ENCODE measurements around the gene TRPM5.

TRPM5 gene

DNA sequence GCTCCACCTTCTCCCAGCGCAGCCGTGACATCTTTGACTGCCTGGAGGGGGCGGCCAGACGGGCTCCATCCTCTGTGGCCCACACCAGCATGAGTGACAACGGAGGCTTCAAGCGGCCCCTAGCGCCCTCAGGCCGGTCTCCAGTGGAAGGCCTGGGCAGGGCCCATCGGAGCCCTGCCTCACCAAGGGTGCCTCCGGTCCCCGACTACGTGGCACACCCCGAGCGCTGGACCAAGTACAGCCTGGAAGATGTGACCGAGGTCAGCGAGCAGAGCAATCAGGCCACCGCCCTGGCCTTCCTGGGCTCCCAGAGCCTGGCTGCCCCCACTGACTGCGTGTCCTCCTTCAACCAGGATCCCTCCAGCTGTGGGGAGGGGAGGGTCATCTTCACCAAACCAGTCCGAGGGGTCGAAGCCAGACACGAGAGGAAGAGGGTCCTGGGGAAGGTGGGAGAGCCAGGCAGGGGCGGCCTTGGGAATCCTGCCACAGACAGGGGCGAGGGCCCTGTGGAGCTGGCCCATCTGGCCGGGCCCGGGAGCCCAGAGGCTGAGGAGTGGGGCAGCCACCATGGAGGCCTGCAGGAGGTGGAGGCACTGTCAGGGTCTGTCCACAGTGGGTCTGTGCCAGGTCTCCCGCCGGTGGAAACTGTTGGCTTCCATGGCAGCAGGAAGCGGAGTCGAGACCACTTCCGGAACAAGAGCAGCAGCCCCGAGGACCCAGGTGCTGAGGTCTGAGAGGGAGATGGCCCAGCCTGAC is 41.2 kb downstream of the TRPM5 start:
- no peak for DNase-seq

- no peak for DNase-seq
Observed at GRCh38 chr11:2402106-2402505, 42.2 kb downstream of the TRPM5 start.

GRCh38 chr11:2401436-2401984 is 42.8 kb downstream of the TRPM5 start:
- DNase-seq, result no peak

DNA sequence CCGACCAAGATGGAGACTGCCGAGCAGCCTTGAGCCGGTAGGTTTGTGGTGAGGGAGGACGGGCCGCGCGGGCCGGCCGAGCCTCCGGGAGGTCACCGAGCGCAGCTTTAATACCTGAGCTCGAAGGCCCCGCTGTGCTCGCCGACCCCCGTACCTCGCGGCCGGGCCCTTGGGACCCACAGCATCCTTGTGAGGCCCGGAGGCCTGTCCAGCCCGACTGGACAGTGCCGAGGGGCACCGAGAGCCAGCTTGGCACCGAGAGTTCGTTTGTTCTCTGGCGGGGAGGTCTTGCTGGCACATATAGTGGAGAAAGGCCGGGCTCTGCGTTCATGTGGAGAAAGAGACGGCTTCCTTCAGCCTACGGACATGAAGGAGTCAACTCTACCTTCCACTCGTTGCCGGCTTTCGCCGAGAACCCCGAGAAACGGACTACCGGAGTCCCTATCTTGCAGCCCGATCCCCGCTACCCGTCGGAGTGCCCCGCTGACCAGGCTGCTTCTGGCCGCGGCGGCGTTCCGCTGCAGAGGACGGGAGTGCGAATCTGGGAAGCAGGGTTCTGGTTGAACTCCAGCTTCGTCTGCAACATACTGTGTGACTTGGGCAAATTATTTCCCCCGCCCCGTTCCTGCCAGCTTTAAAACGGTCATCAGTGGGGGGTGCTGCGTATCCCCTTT is 43.4 kb downstream of the TRPM5 start:
- DNase-seq, result no peak

GRCh38 chr11:2400069-2400761 is 44.1 kb downstream of the TRPM5 start, which contains the start of gene TSSC4:
TSSC4 (plus strand) TSS chr11:2400750; CDS start chr11:2402634, 1,884 bp downstream.
- peak; percentile 98 to 99 for DNase-seq

DNA sequence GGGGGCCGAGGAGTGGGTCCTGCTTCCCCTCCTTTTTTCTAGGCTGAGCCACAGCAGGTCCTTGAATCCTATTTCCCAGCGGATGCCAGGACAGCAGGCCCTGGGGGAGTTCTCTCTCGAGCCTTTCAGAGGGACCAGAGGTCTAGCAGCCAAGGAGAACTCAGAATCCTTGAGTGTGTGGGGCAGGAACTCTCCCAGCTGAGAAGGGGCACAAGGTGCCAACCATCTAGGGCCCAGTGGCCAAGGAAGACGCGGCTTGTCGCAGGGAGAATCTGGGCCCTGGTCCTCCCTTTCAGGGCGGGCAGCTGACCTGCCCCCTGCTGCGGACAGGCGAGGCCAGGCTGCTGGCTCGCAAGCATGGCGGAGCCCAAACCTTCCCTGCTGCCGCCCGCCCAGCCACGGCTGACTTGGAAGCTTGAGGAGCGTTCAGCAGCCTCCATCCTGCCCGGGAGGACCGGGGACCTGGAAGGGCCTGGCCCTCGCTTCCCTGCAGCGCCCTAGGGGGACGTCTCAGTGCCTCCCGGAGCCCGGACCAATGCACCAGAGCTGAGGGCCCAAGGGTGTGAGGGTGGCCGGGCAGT is 44.7 kb downstream of the TRPM5 start:
- DNase-seq, result no peak

DNA sequence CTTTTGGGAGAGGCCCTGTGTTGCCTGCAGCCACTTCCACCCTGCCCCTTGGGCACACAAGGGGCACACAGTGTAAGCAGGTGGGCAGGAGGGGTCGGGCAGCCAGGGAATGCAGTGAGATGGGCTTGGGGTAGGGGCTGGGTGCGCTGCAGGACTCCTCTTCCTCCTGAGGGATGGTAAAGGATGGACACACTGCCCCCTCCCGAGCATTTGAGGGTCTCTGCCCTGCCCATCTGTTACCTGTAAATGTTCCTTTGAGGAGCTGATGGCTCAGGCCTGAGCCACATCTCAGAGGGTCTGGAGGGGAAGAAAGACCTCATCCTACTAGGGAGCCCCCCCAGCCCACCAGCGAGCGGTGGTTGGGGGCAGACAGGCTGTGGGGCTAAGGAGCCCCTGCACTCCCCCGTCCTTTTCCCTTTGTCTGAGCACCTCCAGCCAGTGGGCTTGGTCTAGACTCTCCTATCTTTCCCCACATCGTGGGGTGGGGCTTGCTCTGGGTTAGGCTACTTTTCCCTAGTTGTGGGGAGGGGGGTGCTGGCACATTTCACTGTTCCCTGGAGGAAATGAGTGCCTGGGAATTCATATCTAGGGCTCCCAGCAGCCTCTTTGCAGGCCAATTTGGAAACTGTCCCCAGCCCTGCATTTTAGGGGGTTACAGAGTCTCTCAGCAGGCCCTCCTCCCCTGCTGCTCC is 45.5 kb downstream of the TRPM5 start:
- no peak for DNase-seq

GRCh38 chr11:2397005-2397404 is 47.3 kb downstream of the TRPM5 start:
- no peak for DNase-seq

DNA sequence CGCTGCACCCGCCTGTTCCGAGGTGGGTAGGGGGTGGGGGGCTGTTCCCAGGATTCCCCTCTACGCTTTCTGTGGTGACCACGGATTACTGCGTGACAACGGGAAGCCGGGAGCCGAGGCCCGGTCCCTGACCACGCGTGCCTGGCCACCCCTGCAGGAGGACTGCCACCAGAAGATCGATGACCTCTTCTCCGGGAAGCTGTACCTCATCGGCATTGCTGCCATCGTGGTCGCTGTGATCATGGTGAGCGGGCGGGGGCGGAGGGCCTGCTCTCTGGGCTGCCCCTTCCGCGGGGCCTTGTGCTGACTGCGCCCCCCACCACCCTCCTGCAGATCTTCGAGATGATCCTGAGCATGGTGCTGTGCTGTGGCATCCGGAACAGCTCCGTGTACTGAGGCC is 47.8 kb downstream of the TRPM5 start:
- DNase-seq, result no peak

DNA sequence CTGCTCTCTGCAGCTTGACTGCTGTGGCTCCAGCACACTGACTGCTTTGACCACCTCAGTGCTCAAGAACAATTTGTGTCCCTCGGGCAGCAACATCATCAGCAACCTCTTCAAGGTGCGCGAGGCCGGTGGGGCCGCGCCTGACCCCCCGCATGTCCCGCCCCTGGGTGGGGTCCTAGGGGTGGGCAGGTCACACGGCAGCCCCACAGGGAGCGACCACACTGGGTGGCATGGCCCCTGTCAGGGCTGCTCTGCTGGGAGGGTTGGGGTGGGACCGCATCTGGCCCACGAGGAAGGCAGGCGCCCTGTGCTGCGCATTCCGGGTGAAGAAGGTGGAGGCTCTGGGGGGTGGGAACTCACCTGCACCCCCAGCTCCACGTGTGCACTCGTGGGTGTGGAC is 48.5 kb downstream of the TRPM5 start:
- no peak for DNase-seq

DNA sequence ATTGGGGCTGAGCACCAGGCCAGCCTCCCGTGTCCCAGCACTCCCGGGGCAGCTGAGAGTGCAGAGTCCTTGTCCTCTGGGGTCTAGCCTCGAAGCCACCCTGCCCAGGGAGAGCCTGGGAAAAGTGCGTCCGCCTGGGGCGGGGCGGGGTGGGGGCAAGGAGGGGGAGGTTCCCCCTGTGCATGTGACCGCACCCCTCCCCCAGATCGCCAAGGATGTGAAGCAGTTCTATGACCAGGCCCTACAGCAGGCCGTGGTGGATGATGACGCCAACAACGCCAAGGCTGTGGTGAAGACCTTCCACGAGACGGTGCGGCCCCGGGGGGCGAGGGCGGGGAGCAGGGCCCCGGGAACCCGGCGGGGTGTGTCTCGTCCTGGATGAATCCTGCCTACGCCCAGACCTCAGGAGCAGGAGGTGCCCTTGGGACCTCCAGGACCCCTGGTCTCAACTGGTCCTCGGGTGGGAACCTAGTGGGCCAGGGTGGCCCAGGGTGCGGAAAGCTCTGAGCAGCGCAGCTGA is 49.0 kb downstream of the TRPM5 start:
- no peak for DNase-seq

DNA sequence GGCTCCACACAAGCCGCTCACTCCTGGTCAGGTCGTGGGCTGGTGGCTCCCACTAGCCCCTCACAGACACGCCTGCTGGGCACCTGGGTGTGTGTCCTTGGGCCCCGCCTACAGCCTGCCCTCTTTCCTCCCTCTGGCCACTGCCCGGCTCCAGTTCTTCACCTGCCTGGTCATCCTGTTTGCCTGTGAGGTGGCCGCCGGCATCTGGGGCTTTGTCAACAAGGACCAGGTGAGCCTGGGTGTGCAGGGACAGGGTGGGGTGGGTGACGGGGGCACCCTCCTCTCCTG is 49.6 kb downstream of the TRPM5 start:
- DNase-seq, result no peak
